HG02970 (cell line): ENCODE measurements around the gene SNX3.
"Not testable (repeated sequence)": the region's sequence is repeated elsewhere in the genome, so short reads cannot be mapped to it uniquely, and the experiment has no call there.

Source experiments
- ATAC-seq: cut with Tn5 transposase; IDR thresholded peaks from one replicate; pipeline ENCODE4 v1.9.1; 2021; ENCODE audit warnings: mild to moderate bottlenecking, moderate library complexity, moderate number of reproducible peaks; ENCODE audit not compliant: unreplicated experiment, low FRiP score

SNX3 gene

DNA sequence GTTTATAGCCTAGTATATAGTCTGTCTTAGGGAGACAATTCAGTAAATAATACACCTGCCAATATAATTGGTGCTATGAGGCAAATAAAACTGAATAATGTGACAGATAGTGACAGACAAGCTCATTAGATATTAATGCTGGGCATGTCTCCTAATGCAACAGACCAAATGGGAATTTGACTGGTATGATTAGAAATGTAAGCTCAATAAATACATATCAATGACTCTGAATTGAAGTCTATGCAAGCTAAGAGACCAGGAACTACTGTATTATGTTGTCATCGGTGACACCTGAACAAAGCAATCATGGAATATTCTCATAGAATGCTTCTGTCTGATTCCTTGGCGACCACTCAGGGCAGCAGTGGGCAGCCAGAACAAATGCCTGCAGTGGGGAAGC is 2.5 kb upstream of the SNX3 start:
- no peak for ATAC-seq

DNA sequence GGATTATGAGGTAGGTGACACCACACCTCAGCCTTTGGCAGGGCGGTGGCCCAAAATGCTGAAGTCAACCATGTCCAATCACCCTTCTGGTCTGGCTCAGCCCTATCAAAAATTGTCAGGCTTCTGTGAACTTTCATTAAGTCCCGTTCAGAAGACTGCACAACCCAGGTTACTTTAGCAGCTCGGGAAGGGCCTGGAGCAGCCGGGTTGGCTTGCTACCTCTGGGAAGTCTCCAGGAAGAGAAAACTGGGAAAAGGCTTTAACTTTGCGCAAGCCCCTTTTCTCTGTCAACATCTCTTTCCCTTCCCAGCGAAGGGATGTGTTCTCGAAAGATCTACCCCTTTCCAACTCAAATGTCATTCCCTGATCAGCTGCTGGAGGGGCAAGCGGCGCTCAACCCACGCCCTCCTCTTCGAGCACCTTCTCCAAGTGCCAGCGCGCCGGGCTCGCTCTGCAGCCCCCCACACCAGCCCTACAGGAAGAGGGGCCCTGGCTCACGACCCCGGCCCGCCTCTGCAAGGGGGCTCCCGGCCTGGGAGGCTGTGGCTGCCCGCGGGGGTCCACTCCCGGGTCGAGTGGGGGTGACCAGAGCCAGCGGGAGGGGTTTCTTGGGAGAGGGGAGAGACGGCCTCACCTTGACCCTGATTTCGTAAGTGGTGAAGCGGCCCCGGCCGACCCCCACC is 573 bp downstream of the SNX3 start:
- ATAC-seq: no peak

DNA sequence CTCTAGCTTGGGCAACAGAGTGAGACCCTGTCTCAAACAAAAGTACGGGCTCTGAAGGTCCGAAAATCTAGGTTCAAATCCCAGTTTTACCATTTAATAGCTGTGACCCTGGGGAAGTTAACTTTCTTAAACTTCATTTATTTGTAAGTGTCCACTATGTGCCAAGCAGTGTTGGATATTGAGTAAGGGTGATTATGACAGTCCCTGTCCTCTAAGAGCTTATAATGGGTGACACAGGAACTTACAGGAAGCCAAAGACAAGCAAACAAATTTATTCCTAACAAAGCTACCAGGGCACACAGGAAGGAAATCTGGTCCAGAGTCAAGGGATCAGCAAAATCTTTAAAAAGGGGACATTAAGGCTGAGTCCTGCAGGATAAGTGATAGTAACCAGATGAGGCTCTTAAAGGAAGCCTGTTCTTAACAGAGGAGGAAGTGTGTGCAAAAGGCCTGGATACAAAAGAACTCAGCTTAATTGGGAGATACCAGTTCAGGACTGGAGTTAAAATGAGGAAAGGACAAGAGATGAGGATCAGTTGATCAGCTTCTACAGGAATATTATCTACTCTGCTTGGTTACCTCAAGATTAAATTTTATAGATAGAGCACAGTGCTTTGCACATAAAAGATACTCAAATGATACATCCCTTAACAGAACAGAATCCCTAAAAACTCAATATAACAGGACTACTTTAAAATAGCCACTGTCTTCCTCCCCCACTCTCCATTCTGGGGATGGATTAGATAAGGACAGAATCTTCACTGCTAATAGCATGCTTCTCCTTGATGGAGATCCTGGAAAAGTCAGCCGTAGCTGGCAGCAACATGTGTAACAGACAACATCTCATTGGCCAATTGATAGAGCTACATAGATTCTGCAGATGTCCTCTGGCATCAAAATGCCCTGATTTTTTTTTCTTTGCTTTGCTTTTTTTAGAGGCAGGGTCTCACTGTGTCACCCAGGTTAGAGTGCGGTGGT is 6.1 kb downstream of the SNX3 start:
- ATAC-seq: no peak

DNA sequence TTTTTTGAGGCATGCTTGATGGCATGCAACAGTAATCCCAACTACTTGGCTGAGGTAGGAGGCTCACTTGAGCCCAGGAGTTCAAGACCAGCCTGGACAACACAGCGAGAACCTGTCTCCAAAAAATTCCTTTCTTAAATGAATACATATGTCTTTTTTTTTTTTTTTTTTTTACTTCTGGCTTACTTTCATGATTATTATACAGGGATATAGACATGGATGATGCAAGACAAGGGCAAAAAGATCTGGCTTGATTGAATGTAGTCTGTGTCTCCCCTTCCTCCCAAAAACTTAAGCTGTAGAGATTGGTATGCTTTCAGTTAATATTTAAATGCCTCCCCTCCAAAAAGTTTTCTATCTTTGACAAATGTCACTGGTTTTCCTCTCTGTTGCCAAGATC is 7.6 kb downstream of the SNX3 start:
- no peak for ATAC-seq

DNA sequence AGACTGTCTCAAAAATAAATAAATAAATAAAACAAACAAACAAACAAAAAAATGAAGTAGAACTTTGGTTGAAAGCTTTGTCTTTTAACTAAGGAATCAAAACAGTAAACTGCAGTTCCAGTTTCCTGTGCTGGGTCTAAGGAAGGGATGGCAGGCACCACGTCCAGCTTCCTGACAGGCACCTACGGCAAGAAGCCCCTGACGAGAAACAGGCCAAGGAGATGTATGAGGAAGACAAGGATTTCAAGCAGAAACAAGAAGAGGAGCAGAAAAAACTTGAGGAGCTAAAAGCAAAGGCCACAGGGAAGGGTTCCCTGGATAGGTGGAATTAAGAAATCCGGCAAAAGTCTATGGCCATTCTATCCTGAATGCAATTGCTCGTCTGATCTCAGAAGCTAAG is 8.8 kb downstream of the SNX3 start:
- ATAC-seq: no peak

DNA sequence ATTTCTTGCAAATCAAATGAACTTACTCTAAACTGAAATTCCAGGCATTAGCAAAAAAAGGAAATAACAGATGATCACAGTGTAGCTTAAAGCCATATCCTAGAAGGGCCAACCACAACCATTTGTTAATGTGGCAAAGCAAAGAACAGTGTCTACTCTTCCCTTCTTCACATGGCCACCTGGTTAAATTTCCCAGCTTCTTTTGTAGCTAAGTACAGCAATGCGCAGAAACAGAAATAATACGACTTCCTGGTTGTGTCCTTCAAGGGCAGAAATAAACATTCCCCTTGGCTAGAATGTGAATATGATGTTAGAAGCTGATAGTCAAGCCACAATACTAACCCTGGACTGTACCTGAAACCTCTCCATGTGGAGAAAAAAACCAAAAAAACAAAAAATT is 9.6 kb downstream of the SNX3 start:
- ATAC-seq: no peak

DNA sequence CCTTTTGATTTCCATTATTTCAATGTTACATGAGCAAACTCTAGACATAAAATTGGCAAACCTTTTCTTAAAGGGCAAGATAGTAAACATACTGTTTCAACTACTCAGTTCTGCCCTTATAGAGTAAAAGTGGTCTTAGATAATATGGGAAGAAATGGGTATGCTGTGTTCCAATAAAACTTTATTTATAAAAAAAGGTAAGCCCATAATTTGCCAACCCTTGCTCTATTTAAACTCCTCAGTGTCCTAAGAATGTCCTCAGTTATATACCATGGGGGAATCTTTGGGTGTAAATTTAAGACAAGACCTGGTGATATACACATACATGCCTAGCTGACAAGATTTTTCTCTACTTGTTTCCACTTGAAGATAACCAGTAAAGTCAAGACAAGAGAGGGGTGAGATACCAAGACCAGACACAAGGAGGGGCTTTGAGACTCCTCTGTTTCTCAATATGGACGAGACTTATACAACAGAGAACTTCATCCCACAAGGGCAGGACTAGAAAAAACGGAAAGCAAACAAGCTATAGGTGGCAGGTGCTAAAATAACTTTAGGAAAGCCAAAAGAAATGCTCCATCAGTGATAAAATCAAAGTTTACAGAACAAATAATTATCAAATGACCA is 10.5 kb downstream of the SNX3 start:
- no peak for ATAC-seq

DNA sequence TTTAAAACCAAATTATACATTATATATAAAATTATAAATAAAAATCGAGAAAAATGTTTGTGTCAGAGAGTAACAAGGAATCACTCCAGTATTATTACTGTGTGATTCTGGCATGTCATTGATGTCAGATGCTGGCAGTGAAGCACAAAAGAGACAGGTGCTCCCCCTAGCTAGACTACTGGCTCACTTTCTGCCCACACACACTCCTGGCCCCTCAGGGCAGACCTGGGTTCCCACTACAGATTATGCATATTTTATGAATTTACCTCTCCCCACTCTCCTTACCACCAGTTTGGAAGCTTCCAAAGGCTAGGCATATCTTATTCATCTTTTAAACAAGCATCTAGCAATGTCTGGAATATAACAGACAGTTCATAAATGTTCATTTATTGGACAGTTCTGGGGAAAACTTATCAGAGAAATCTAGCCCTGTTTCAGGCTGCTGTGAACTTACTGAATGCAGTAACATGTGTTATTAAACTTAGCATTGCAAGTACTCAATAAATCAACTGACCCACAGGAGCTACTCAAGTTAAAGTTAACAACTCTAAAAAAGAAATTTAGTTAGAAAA is 12.8 kb downstream of the SNX3 start:
- no peak for ATAC-seq

DNA sequence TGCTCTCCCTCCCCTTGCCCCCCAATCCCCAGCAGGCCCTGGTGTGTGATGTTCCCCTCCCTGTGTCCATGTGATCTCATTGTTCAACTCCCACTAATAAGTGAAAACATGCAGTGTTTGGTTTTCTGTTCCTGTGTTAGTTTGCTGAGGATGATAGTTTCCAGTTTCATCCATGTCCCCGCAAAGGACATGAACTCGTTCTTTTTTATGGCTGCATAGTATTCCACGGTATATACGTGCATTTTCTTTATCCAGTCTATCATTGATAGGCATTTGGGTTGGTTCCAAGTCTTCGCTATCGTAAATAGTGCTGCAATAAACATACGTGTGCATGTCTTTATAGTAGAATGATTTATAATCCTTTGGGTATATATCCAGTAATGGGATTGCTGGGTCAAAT is 15.7 kb downstream of the SNX3 start:
- not testable (repeated sequence) for ATAC-seq

DNA sequence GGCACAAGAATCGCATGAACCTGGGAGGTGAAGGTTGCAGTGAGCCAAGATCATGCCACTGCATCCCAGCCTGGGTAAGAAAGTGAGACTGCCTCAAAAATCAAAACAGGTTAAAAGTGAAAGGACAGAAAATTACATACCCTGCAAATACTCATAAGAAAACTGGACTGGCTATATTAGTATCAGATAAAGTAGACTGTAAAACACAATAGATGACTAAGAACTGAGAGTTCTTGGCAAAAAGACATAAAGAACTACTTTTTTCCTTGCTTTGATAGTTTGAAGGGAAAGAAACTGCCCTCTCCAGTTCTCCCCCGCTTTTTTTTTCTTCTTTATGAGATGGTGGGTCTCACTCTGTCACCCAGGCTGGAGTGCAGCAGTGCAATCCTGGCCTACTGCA is 17.0 kb downstream of the SNX3 start:
- no peak for ATAC-seq

DNA sequence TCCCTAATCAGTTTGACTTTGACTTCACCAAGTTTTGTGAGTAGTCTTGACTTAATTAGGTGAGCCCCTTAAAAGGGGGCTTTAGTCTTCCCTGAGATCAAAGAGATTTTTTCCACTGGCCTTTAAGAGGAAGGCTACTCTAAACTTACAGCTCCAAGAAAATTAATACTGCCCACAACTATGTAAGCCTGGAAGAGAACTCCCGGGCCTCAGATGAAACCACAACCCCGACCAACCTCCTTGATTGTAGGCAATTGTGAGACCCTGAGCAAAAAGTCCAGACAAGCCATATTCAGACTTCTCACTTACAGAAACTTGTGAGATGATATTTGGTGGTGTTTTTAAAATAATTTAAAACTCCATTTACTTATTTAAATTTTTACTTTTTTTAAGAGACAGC is 18.1 kb downstream of the SNX3 start:
- no peak for ATAC-seq

DNA sequence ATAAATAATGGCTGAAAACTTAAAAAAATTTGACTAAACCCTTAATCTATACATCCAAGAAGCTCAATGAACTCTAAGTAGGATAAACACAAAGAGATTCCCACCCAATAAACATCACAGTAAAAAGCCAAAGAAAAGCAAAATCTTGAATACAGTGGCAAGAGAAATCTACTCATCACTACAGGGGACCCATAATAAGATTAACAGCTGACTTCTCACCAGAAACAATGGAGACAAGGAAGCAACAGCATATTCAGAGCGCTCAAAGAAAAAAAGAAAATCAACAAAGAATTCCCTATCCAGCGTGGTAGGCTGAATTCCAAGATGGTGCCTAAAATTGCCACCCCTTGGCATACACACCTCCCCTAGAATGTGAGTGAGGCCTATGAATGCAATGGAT is 18.6 kb downstream of the SNX3 start:
- ATAC-seq: no peak

DNA sequence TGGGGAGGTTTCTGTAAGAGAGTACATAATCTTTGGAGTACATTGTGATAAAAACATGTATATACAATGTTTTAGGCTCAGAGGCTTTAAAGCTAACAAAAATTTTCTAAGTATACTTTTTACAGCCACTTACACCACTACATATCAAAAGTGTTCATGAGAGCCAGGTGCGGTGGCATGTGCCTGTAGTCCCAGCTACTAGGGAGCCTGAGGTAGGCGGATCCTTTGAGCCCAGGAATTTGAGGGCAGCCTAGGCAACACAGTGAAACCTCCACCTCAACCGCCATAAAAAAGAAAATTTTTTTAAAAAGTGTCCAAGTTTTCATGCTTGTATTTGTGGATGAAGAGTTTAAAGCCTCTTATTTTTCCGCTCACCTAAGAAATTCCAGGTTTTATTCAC is 22.5 kb downstream of the SNX3 start:
- ATAC-seq: no peak

DNA sequence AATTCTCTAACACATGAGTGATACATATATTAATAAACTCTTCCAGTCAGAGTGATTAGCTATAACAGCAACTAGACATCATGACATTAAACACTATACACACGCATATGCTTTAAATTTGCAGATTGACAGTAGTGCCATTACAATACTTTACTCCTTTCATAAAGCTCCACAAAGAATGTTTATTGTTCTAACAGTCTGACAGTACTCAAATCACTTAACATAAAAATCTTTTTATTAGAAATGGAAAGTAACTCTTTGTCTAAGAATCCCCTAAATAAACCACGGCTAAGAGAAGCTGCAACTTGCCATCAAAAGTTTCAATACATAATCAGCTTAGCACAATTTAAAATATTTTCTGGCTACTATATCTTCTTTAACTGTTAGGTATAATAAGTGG is 24.0 kb downstream of the SNX3 start:
- ATAC-seq: no peak

DNA sequence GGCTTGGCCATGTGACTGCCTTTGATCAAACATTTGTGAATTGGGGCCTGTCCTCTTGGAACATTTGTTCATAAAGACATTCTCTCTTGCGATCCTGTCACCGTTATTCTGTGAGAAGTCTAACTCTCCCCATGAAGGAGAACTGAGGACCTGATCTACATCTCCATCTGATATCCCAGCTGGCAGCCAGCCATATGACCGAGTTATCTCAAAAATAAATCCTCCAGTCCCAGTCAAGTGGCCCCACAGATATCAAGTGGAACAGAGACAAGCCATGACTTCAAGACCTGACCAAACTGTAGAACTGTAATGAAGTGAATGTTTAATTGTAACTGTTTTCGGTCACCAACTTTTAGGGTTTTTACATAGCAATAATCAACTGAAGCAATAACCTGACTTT is 25.7 kb downstream of the SNX3 start:
- no peak for ATAC-seq

DNA sequence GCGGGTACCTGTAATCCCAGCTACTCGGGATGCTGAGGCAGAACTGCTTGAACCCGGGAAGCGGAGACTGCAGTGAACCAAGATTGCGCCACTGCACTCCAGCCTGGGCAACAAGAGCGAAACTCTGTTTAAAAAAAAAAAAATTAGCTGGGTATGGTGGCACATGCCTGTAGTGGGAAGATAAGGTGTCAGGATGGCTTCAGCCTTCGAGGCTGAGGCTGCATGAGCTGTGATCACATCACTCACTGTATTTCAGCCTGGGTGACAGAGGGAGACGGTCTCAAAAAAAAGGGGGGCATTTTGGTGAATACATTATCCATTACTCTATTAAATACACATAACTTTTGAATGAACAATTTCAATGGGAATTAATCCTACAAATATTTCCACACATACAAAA is 32.4 kb downstream of the SNX3 start:
- no peak for ATAC-seq

DNA sequence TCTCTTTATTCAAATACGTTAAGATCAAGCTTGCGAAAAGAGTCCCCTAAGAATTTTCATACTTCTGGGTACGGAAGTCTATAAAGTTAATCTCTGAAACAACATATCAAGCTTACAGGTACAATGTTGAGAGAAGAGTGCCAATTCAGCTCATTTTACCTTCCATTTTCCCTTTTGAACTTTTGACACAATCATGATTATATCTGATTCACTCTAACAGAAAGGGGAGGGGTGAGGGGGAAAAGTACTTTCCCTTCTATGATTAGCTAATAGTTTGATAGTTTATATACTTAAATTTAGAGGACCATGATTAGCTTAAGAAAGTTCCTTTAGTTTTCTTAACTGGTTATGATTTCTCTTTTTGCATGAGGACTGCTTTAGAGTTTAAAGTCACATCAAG is 33.5 kb downstream of the SNX3 start:
- ATAC-seq: no peak

DNA sequence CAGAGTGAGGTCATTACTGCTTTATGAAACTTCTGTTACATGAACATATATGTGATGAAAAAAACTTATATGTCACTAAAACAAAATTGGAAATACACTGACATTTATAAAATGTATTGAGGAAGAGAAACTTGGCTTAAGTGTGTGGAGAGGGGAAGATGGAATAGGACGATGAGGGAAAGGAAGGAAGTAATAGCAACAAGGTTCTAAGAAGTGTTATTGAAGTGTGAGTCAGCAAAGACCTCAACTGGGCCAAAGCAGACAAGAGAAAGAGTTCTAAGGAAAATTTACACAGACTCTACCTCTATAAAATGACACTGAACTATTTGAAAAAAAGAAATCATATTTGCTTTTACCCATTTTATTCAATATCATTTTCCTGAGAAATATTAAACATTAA is 38.3 kb downstream of the SNX3 start:
- no peak for ATAC-seq

DNA sequence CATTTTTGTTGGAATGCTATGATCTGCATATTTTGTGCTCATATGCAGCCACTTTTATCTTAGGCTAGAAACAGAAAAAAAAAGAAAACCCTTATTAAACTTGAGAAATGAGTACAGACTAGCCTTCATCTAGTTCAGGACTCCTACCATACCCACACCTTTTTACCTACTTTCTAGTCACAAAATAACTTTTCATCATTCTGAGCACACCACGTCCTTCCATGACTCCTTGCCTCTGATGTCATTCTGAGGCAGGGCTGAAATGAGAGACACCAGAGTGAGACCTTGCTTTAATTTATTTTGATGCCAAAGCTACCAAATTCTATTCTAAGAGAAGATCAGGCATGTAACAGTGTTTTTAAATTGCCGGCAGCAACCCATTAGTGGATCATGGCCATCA is 38.8 kb downstream of the SNX3 start:
- ATAC-seq: no peak

DNA sequence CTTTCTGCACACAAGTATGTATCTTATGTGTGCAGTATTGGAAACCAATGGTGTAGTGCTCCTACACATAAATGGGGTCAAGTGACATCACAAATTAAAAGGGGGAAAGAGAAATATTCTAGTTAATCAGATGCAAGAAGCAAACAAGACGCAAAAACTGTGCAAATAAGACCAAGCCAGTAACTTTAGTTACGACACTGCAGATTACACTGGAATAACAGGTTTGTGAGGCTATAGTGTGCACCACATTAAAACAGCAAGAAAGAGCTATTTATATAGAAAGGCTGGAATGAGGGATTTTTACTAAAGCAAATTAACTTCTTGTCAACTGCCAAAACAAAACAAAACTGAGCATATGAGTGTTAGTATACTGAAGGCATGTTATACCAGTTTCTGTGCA is 49.2 kb downstream of the SNX3 start:
- ATAC-seq: no peak

DNA sequence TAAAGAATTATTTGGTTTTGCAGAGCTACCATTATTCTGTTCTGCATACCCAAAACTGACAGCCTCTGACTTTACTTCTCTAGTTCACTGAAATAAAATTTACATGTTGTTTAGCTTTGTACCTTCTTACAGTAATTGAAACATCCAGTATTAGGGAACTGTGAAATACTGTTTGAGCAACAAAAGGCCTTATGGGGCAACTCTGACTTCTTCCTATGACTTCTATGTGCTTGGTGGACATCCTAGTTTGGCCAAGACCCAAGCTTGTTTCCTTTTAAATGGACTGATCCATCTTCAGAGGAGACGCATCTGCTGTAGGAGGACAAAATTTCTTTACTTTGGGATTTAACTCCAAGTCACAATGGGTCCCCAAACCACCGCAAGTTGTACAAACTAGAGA is 50.3 kb downstream of the SNX3 start:
- ATAC-seq: no peak
